Measurements from ENCODE around the gene SPTB. TPM values are rescaled to one million over a fixed set of nuclear protein-coding genes. Genes with fewer than 3 reads are reported as not detected.
A peak's percentile ranks its signal among the peaks of the same experiment; 100 is the strongest.

Gene SPTB
- total RNA-seq, 1 experiment from 2014 or later: 0.84 TPM

DNA sequence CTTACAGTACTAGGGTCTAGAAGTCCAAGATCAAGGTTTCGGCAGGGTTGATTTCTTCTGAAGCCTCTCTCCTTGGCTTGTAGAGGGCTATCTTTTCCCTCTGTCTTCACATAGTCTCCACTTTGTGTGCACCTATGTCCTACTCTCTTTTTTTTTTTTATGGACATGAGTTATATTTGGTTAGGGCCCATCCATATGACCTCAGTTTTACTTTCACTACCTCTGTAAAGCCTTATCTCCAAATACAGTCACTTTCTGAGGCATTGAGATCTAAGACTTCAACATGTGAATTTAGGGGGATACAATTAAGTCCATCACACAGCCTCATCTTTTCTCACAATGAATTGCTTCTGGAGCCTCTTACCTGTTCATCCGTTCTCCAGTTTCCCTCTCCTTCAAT lies 5.9 kb upstream of the SPTB start:
- DNase-seq (ENCODE audit: low read depth): no peak

DNA sequence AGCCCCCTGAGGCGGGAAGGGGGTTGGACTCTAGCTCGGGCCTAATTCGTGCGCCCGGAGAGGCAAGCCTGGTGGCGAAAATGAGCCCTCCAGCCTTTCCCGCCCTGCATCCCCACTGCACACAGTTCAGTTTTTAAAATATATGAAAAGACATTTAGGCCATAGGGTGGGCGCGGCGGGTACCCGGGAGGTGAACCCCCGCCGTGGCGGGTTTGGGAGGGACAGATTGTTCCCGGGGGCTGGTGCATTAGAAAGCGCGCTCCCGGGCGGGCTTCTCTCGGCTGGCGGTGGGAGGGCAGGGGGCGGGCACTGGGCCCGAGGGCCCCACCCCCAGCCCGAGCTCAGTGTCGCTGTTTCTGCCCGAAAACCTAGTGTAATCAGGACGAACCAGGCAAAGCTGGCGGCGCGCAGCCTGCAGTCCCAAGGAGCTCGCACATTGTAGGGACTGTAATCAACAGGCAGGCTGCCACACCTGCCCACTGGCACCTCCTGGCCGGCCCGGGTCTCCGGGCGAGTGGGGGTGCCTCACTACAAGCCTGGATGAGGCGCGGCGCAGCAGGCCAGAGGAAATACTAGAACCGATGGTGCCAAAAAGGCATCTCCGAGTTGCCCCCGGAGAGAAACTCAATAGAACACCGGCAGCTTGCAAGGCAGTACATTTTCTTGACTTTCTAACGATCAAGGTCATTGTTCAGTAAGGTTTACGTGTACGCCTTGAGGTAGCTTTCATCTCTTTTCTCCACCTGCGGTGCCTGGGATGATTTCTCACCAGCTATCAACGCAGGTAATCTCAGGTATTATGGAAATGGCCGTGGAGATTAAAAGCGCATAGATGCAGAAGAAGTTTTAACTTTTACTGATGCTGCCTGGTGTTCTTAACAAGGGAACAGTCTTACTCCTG lies 764 bp upstream of the SPTB start:
- peak; percentile 14 for DNase-seq (ENCODE audit: low read depth)

GRCh38 chr14:64878837-64879634 lies 671 bp downstream of the SPTB start:
- DNase-seq (ENCODE audit: low read depth): no peak

- DNase-seq (ENCODE audit: low read depth): no peak
These were observed 1.9 kb downstream of the SPTB start for GRCh38 chr14:64877846-64878245.

GRCh38 chr14:64875350-64875749 lies 4.4 kb downstream of the SPTB start:
- DNase-seq (ENCODE audit: low read depth): no peak

DNA sequence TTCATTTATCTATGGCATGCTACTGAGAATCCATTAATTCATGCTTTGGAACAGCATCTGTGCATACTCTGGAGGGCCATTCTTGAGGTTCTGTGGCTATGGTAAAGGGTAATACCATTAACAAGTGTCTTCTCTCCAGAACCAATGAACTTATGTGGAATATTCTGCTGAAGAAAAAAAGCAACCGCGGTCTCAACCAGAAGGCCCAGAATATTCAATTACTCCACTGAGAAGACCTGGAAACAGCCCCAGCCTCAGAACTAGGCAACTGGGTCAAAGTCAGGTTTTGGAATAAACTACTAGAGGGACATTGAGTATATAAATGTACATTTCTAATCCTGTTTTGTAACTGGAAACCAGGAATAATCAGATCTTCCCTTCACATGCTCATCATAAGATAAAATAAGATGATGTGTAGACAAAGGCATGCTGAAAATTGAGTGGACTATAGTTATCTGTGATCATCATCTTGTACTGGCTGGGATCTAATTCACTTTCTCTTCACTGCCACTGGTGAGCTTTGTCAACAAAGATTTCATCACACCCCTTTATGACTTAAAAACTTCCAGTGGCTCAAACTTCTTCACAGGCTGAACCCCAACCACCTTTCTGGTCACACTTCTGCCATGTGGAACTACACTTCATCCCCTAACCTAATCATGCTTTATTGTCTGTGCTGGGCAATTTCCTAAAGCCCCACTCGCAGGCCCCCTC lies 6.0 kb downstream of the SPTB start:
- no peak for DNase-seq (ENCODE audit: low read depth)

GRCh38 chr14:64871344-64871743 lies 8.4 kb downstream of the SPTB start:
- no peak for DNase-seq (ENCODE audit: low read depth)

GRCh38 chr14:64870160-64870559 lies 9.5 kb downstream of the SPTB start:
- DNase-seq (ENCODE audit: low read depth): no peak

DNA sequence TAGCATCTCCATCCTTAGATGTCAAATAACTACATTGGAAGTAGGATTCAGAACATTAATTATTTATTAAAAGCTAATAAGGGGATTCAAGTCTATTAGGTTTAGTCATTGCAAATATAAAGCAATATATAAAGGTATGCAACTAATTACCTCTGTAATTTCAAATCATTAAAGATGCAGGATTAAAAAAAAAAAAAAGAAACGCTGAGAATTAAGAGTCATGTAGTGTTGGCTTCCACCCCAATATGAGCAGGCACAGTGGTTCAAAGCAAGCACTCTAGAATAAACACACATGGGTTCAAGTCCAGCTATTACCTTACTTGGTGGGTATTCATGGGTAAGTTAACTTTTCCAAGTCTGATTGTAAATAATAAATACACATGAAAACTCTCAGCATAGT lies 10.9 kb downstream of the SPTB start:
- DNase-seq (ENCODE audit: low read depth): no peak

GRCh38 chr14:64868379-64868778 lies 11.3 kb downstream of the SPTB start:
- DNase-seq (ENCODE audit: low read depth): no peak

- DNase-seq (ENCODE audit: low read depth): no peak
These were observed 12.5 kb downstream of the SPTB start for GRCh38 chr14:64867182-64867581.

GRCh38 chr14:64865992-64866391 lies 13.7 kb downstream of the SPTB start:
- DNase-seq (ENCODE audit: low read depth): no peak

DNA sequence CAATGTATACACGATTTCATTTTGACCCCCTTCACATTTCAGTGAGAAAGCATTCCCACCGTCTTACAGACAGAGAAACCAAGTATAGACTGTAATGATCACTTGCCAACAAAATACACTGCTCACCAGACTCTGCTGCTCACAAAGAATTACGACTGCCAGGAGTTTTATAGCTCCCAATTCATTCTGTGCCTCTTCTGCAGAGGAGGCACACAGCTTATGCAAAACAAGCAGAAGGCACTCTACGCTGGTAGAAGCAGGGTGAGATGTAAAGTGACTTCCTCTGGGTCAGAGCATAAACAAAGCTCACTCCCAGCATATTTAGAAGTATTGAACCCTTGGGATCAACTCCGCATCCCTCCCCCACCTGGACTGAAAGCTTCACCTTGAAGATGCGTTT lies 14.6 kb downstream of the SPTB start:
- DNase-seq (ENCODE audit: low read depth): no peak

- DNase-seq (ENCODE audit: low read depth): no peak
These were observed 15.4 kb downstream of the SPTB start for GRCh38 chr14:64864258-64864657.

DNA sequence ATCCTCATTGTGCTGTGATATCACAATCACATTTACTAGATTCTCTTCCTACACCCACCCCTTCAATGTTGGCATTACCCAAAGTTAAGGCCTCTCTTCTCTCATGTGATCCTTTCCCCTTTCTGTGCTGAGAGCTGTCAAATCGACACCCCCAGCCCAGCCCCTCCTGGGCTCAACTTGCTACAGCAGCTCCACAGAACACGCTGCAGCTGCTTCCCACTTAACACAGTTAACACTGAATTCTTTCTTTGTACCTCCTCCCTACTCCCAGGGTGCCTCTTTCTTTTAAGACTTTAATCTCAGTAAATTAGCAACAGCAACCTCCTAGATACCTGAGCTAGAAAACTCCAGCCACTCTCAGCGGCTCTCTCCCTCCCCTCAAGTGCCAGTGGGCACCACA lies 17.8 kb downstream of the SPTB start:
- no peak for DNase-seq (ENCODE audit: low read depth)

DNA sequence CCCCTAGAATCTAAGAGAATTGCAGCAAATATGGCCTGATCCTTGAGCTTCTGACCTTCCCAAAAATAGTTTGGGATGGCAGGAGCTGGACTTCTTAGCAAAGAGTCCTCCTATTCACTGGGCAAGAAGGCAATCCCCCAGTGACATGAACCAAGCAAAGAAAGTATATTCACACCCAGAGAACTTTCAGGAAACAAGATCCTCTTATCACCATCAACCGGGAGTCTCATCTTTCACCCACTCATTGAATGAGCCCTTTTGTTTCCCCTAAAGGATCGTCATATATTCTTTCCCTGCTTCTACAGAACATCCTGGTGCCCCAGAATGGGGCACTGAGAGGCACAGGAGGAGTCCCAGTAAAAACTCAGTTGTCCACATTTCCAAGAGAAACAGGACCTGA lies 19.7 kb downstream of the SPTB start:
- DNase-seq (ENCODE audit: low read depth): no peak

DNA sequence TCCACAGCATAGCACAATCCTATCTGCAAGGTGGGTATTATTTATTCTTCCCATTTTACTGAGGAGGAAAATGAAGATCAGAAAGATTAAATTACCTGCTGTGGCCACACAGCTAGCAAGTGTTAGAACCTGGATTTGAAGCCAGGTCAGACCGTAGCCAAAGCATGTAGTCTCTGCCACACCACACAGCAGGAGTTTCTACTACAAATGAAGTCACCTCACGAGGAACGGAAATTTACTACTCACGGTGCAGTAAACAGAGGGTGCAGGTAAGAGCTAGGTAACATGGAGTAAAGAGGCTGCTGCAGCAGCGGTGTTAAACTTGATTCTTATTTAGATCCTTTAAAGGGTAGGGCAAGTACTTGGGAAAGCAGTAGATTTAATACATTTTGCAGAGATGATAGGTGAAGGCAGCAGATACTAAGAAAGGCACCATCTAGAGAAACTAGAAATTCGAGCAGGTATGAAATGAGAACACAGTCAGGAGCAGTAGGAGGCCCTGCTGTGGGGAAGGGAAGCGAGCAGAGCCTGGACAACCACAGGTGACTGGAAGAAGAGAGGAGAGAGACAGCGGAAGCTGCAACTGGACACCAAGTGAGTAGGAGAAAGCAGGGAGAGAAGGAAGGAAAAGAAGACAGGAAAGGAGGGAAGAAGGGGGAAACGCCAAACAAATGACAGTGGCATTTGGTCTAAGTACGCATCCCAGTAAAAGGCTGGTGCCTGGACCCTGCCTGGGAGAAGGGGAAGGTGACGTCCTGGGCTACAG lies 21.5 kb downstream of the SPTB start:
- no peak for DNase-seq (ENCODE audit: low read depth)

DNA sequence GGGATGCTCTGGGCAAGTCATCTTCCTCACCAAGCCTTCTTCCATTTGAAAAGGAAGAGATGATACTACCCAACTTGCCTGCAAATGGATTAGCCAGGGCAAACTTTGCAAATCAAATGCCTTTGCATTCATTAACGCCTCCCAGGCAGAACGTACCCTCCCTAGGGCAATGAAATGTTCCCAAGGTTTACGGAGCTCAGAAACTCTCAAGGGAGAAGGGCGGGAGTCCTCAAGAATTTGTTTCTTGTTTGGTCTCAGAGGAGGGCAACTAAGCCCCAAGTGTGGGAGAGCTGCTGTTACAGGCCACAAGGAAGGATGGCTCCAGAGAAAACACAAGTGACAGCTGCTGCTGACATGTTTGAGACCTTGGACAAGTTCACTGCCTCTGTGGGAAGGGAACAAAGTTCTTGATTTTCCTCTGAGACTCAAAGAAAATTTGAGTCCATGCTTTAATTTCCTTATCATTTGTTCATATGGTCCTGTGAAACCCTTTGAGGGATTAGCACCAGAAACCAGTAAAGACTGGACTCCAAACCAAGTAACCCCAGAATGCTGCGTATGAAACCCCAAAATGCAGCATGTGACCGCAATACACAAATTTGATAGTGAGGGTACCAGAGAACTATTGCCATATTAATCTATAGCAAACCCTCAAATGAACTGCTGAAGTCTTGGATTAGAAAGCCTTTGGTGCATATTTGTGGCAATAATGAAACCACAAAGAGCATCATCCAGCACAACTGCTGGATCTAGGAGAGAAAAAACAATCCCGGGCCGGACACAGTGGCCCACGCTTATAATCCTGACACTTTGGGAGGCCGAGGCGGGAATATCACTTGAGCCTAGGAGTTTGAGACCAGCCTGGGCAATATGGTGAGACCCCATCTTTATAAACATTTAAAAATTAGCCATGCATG lies 22.9 kb downstream of the SPTB start:
- DNase-seq (ENCODE audit: low read depth): no peak

DNA sequence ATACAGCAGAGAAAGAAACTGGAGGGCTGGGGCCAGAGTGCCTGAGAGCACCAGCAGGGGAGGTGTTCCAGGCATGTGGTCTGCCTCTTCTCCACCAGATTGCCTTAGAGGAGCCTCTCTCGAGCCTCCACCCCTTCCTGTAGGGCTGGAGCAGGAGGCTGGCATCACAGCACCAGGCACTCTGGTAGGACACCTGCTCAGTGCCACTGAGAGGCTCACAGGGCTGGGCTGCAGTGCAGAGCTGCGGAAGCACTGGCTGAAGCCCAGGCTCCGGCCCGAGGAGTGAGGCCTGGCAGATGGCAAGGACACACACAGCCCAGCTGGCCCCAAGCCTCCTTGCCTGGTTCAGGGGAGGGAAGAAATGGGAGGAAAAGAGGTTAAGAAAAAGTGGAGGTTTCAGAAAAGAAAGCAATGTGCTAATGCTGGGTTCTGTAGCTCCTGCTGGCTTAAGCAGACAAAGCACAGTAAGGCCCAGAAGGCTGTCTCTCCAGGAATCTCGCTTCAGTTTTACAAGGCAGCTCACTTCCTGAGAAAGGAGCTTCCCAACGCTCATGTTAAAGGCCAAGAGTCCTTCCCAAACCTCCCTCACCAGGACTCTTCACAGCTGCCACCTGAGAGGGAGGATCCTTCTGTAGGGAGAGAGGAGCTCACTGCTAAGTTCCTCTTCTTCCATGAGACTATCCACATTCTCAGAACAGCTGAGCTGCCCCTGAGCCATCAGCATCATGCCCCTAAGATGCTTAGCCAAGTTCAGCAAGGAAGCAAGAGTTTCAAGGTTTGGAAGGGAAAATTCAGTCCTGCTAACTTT lies 23.8 kb downstream of the SPTB start:
- DNase-seq (ENCODE audit: low read depth): no peak
